Mammary epithelial cell (primary cell): Measurements from ENCODE around the gene FMO5.

ENCODE experiments used
- EZH2 ChIP-seq: IDR thresholded peaks from 2 replicates; pipeline ENCODE4 v1.6.1; 2012; ENCODE audit warnings: low read length, inconsistent platforms, borderline replicate concordance
- TF ChIP-seq, protein P1 (sequence below), 2 donors: IDR thresholded peaks in 1 of 2; conservative IDR thresholded peaks in 1 of 2; 2 replicates each; pipeline ENCODE4 v1.5.1; 2011 to 2012; ENCODE audit warnings: inconsistent platforms in 2 of 2, low read length in 2 of 2, mild to moderate bottlenecking in 2 of 2, control low read depth in 1 of 2, low read depth in 1 of 2; ENCODE audit not compliant: insufficient read depth in 1 of 2; ENCODE audit errors: extremely low read depth in 1 of 2

DNA sequence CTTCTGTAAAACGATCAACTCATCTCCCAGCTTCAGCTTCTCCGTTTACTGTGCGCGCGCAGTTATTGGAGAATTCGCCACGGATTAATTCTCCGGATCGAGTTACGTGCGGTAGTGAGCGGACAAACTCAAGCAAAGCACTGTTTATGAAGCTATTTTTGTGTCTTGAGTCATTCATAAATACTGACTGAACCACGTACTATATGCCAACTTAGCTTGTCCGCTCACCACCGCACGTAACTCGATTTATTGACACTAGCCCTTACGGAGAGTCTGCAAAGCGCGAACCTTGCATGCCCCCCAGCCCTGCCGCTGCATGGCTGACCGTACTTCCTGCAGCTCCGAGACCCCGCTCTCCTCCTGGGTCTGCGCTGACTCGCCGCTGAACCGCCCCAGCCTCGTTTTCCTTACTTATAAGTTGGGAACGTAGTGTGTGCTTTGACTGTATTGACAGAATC lies 18.1 kb upstream of the FMO5 start:
- TF ChIP-seq, protein P1, sequence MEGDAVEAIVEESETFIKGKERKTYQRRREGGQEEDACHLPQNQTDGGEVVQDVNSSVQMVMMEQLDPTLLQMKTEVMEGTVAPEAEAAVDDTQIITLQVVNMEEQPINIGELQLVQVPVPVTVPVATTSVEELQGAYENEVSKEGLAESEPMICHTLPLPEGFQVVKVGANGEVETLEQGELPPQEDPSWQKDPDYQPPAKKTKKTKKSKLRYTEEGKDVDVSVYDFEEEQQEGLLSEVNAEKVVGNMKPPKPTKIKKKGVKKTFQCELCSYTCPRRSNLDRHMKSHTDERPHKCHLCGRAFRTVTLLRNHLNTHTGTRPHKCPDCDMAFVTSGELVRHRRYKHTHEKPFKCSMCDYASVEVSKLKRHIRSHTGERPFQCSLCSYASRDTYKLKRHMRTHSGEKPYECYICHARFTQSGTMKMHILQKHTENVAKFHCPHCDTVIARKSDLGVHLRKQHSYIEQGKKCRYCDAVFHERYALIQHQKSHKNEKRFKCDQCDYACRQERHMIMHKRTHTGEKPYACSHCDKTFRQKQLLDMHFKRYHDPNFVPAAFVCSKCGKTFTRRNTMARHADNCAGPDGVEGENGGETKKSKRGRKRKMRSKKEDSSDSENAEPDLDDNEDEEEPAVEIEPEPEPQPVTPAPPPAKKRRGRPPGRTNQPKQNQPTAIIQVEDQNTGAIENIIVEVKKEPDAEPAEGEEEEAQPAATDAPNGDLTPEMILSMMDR (conservative IDR thresholded peaks at IDR 0.05 in 1 of 2, IDR thresholded peaks at IDR 0.05 in 1 of 2; ENCODE audit: extremely low read depth in 1 of 2, insufficient read depth in 1 of 2, low read depth in 1 of 2, low read length in 2 of 2) = no peak
- TF ChIP-seq EZH2 = no peak
